Right lobe of liver (tissue), 6 donors: ENCODE results near the gene NCL. TPM values are rescaled to one million over a fixed set of nuclear protein-coding genes. Genes with fewer than 3 reads are reported as not detected.

Experiments
- ATAC-seq, 4 donors: fragments of 200-7000 bp; cut with Tn5 transposase; one replicate each; pipeline ENCODE4 v1.9.1; 2020; ENCODE audit warnings: mild to moderate bottlenecking in 4 of 4, moderate library complexity in 4 of 4
- DNase-seq, 3 donors: peaks; one replicate each; pipeline ENCODE4 v3.0.0-alpha.2; 2020
- H3K27ac ChIP-seq, 3 donors: fragments of 200-600 bp; one replicate each; pipeline ENCODE4 v1.8.0; 2022
- H3K27me3 ChIP-seq, 2 donors: fragments of 200-600 bp; one replicate each; pipeline ENCODE4 v1.8.0; 2022
- H3K36me3 ChIP-seq, 4 donors: fragments of 200-600 bp; sonication (generic) in 1 of 4; one replicate each; pipeline versions ENCODE4 v1.5.1 to v1.8.0; 2017 to 2022; ENCODE audit warnings: control low read depth in 1 of 4
- H3K4me1 ChIP-seq, 4 donors: fragments of 200-600 bp; sonication (generic) in 1 of 4; one replicate each; pipeline versions ENCODE4 v1.5.1 to v1.8.0; 2017 to 2022; ENCODE audit warnings: control low read depth in 1 of 4
- H3K4me3 ChIP-seq, 3 donors: fragments of 200-600 bp; one replicate each; pipeline ENCODE4 v1.8.0; 2022
- H3K9me3 ChIP-seq, 4 donors: fragments of 200-600 bp; sonication (generic) in 1 of 4; one replicate each; pipeline versions ENCODE4 v1.5.1 to v1.8.0; 2017 to 2022; ENCODE audit warnings: control low read depth in 1 of 4
- POLR2A ChIP-seq: fragments of 450-650 bp; IDR thresholded peaks from one replicate; pipeline ENCODE4 v1.6.1; 2017; ENCODE audit warnings: antibody characterized with exemption, mild to moderate bottlenecking
- WGBS: methylation state at CpG from one replicate; pipeline ENCODE4 v1.1.6; 2018; ENCODE audit warnings: low coverage, low lambda C conversion rate; ENCODE audit not compliant: insufficient coverage; ENCODE audit errors: missing lambda C conversion rate; 5-methylcytosine and 5-hydroxymethylcytosine counted together
- intact Hi-C, 2 donors: fragments of 100-400 bp; cut with DNase I; formaldehyde crosslinking; loops; one replicate each; pipeline versions ENCODE4 v1.11.2 to v1.14.1; 2022
- total RNA-seq, 6 experiments: library from RNA; depleted of rRNA in 2 of 6; stranded (reverse); fragments of >200 nt in 2 of 6; fragmentation: NEBNext Ultra II Directional in 3 of 6; extraction: Animal tissue kit (Norgen Biotek cat#: 25700) in 3 of 6; gene quantifications; one replicate each; pipeline versions ENCODE4 v1.1.0 to v1.2.4, GENCODE V29; 2016 to 2023
- TF ChIP-seq, protein P1 (sequence below), 4 donors: fragments of 200-600 bp in 3 of 4; fragments of 450-650 bp in 1 of 4; IDR thresholded peaks; one replicate each; pipeline versions ENCODE4 v1.5.1 to v1.8.0; 2016 to 2022; ENCODE audit warnings: antibody characterized with exemption in 4 of 4, mild to moderate bottlenecking in 2 of 4
- donor health status: DM: no; HTN: yes; CAD: no.
- donor health status: DM: no; HTN: no; CAD: no.
- donor health status: DM: no; HTN: no; CAD: no.
- donor health status: DM: no; HTN: yes; CAD: no.
- donor health status: DM: no; HTN: yes; CAD: no.

NCL gene
- total RNA-seq, 6 experiments from 2014 or later = 78.8 to 203 (median 146) TPM

DNA sequence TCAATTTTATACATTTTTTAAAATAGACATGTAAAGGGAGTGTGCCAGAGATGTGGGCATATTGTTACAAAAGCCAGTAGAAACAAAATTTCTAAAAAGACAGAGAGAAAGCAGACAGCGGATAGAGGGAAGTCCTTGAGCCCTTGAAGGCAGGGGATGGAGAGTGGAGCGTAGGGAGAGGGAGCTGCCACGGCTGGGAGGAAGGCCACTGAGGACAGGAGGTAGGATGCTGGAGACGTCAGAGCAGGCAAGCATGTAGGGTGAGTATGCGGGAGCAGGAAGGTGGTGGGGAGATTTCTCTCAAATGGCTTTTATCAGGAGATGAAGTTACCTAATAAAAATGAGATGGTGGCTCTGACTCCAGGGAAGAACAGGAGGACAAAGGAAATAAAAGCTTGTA is 24.0 kb upstream of the NCL start:
- intact Hi-C loops = no loop called here
- H3K27ac ChIP-seq = no peak overlapping the region
- ATAC-seq = no peak
- no peak overlapping the region for H3K4me3 ChIP-seq
- 89% methylated on average over 5 of the region's 5 CpGs for WGBS
- no peak for TF ChIP-seq POLR2A
- TF ChIP-seq, protein P1, sequence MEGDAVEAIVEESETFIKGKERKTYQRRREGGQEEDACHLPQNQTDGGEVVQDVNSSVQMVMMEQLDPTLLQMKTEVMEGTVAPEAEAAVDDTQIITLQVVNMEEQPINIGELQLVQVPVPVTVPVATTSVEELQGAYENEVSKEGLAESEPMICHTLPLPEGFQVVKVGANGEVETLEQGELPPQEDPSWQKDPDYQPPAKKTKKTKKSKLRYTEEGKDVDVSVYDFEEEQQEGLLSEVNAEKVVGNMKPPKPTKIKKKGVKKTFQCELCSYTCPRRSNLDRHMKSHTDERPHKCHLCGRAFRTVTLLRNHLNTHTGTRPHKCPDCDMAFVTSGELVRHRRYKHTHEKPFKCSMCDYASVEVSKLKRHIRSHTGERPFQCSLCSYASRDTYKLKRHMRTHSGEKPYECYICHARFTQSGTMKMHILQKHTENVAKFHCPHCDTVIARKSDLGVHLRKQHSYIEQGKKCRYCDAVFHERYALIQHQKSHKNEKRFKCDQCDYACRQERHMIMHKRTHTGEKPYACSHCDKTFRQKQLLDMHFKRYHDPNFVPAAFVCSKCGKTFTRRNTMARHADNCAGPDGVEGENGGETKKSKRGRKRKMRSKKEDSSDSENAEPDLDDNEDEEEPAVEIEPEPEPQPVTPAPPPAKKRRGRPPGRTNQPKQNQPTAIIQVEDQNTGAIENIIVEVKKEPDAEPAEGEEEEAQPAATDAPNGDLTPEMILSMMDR (IDR thresholded peaks at IDR 0.05) = no peak
- H3K9me3 ChIP-seq = no peaks in the 10 kb centered on the region
- H3K36me3 ChIP-seq = no peaks in the 10 kb centered on the region
- H3K4me1 ChIP-seq = no peaks in the 10 kb centered on the region
- no peak for DNase-seq
- no peaks in the 10 kb centered on the region for H3K27me3 ChIP-seq

DNA sequence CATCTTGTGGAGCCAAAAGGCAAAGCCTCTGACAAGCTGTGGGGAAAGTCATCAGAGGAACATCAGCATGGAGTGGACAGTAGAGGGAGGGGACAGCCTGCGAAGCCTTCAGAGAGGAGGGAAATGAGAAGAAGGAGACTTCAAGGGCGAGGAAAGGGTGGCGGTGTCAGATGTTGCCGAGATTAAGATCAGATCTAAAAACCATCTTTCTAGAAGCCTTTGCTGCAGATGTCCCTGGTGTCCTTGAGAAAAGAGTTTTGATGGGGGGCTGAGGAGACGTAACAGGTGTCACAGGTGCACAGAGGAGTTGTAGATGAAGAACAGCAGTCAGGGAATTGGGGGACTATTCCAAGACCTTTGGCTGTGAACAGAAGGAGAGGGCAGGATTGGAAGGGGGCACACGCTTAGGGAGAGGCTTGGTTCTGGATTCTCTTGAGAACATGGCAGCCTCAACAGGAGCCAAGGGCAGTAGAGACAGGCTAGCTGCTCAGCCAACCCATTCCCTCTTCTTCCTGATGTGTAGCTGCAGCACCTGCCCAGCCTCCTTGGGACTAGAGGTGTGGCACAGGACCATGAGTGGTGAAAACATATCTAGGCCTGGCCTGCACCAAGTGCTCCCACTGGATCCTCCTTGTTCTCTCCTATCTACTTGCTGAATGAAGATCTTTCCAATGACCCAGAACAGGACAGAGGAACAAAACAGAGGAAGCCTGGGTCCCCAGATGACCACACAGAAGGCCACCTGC is 22.7 kb upstream of the NCL start:
- H3K36me3 ChIP-seq = no peaks in the 10 kb centered on the region
- no peak for ATAC-seq
- intact Hi-C loops = no loop called here
- no peak overlapping the region for H3K27ac ChIP-seq
- 93% methylated on average over 5 of the region's 6 CpGs for WGBS
- no peak overlapping the region for H3K4me3 ChIP-seq
- TF ChIP-seq, protein P1 (IDR thresholded peaks at IDR 0.05) = no peak
- no peak for TF ChIP-seq POLR2A
- no peaks in the 10 kb centered on the region for H3K9me3 ChIP-seq
- no peaks in the 10 kb centered on the region for H3K4me1 ChIP-seq
- H3K27me3 ChIP-seq = no peaks in the 10 kb centered on the region
- DNase-seq = no peak

DNA sequence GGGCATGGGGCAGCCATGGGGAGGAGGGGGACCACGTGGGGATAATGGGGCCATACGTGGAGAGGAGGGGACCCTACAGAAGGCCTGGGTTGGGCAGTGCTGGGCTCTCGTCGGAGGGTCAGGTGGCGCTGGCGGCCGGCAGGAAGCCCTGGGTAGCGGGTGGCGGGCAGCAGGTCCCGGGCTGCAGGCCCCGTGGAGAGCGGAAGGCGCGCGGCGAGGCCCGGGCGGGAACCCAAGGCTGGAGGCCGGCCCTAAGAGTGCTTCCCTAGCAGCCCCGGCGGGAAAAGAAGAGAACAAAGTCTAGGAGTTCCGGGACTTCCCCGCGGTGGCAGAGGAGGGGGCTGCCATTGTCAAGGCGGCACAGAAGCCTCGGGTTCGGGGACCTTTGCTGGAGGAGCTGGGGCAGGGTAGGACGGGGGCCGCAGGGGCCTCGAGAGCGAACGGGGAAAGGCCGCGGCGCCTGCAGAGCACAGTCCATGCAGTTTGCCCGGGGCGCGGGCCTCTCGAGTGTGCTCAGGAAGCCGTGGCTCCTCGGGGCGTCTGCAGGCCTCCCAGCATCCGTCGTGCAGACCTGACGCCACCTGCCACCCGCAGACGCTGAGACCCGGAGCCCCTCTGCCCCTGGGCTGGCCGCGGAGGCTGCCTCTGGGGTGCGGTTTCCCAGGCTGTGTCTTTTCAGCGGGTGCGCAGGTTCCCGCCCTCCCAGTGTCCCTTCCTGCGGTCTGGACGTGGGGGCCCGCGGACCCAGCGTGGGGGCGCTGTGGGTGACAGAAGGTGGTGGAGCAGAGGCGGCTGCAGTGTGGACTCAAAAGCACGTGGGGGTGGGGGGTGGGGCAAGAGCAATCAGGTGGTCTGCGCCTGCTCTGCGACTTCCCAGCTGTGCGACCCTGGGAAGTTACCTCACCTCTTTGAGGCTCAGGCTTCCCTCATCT is 19.4 kb upstream of the NCL start:
- H3K4me1 ChIP-seq = no peaks in the 10 kb centered on the region
- no peaks in the 10 kb centered on the region for H3K27me3 ChIP-seq
- peak; percentile 39 to 68 (median 59) for DNase-seq
- no peaks in the 10 kb centered on the region for H3K9me3 ChIP-seq
- intact Hi-C loops = no loop called here
- H3K4me3 ChIP-seq = peak overlapping the region; percentile 36 to 60 (median 46)
- TF ChIP-seq, protein P1 (IDR thresholded peaks at IDR 0.05) = no peak
- TF ChIP-seq POLR2A = no peak
- WGBS = 55% methylated on average over 18 of the region's 65 CpGs
- peak; percentile 35 to 71 (median 58) for ATAC-seq
- no peaks in the 10 kb centered on the region for H3K36me3 ChIP-seq
- peak overlapping the region; percentile 49 to 69 (median 67) for H3K27ac ChIP-seq

DNA sequence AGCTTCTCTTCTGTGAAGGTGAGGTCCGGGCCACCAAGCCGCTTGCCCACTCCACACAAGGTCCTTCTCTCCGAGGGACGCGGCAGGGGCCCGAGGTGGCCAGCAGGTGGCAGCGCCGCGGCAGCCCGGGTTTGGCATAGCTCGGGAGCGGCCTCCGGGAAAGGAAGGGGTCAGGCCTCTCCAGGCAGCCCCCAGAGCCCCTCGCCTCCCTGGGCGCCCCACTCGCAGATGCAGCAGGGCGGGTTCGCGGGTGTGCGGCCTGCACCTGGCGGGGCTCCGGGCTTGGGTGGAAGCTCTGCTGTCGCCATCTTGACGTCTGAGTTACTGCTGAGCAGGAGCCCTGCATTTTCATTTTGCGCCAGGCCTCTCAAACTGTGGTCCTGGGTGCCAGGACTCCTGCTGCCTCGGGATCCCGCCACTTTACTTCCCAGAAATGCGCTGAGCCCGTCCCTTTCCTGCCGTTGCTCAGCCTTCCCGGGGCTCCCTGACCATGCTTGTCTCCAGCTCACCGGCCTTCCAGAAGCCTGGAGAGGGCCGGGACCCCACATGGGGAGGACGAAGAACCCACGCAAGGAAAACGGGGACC is 18.6 kb upstream of the NCL start:
- WGBS = 18% methylated on average over 11 of the region's 36 CpGs
- ATAC-seq (peak; percentile 94 to 97 (median 94)), DNase-seq (peak; percentile 81 to 85 (median 84))
- Histone ChIP-seq H3K27me3 (no peaks in the 10 kb centered on the region), H3K36me3 (no peaks in the 10 kb centered on the region), H3K4me1 (no peaks in the 10 kb centered on the region), H3K4me3 (peak overlapping the region; percentile 36 to 60 (median 46)), H3K27ac (peak overlapping the region; percentile 49 to 69 (median 67)), H3K9me3 (no peaks in the 10 kb centered on the region)
- intact Hi-C loops = no loop called here
- TF ChIP-seq, protein P1 (IDR thresholded peaks at IDR 0.05) = peak; percentile 67 to 94 (median 94)
- no peak for TF ChIP-seq POLR2A
